Osteocyte (in vitro differentiated cells): ENCODE results near the gene WIZ. TPM values are rescaled to one million over a fixed set of nuclear protein-coding genes. Genes with fewer than 3 reads are reported as not detected.

Experiments
- DNase-seq: peaks from one replicate; pipeline ENCODE4 v3.0.0; 2021; ENCODE audit warnings: mixed read lengths; ENCODE audit not compliant: unreplicated experiment; ENCODE audit errors: extremely low spot score
- H3K27ac Mint-ChIP-seq: one replicate; pipeline ENCODE4 v1.8.0; 2021; ENCODE audit warnings: mild to moderate bottlenecking, mixed read lengths; ENCODE audit not compliant: unreplicated experiment
- H3K27me3 Mint-ChIP-seq: one replicate; pipeline ENCODE4 v1.8.0; 2021; ENCODE audit warnings: mixed read lengths; ENCODE audit not compliant: unreplicated experiment
- H3K36me3 Mint-ChIP-seq: one replicate; pipeline ENCODE4 v1.8.0; 2021; ENCODE audit warnings: mixed read lengths; ENCODE audit not compliant: unreplicated experiment
- H3K4me1 Mint-ChIP-seq: one replicate; pipeline ENCODE4 v1.8.0; 2021; ENCODE audit warnings: mixed read lengths; ENCODE audit not compliant: unreplicated experiment
- H3K4me3 Mint-ChIP-seq: one replicate; pipeline ENCODE4 v1.8.0; 2021; ENCODE audit warnings: mild to moderate bottlenecking, moderate library complexity, mixed read lengths; ENCODE audit not compliant: unreplicated experiment
- H3K9me3 Mint-ChIP-seq: one replicate; pipeline ENCODE4 v1.8.0; 2021; ENCODE audit warnings: mixed read lengths; ENCODE audit not compliant: unreplicated experiment
- CTCF ChIP-seq: fragments of 200-600 bp; sonication (generic); IDR thresholded peaks from 2 replicates; pipeline ENCODE4 v1.5.0; 2021; ENCODE audit warnings: antibody characterized with exemption, mild to moderate bottlenecking, moderate library complexity
- total RNA-seq: library from RNA; stranded (reverse); gene quantifications from 2 replicates; pipeline ENCODE4 v1.2.1, GENCODE V29; 2021

Gene WIZ
- total RNA-seq, 1 donor from 2014 or later: 55.0 TPM

GRCh38 chr19:15468675-15469512 is 19.1 kb upstream of the WIZ start:
- no peak for TF ChIP-seq CTCF
- Mint-ChIP-seq H3K27me3 (peaks cover 19% of the 10 kb centered on the region), H3K4me1 (no peaks in the 10 kb centered on the region), H3K36me3 (no peaks in the 10 kb centered on the region), H3K9me3 (peaks cover 4% of the 10 kb centered on the region), H3K4me3 (no peak overlapping the region), H3K27ac (no peak overlapping the region)
- DNase-seq: no peak

- Mint-ChIP-seq H3K27ac (no peak overlapping the region), H3K36me3 (no peaks in the 10 kb centered on the region), H3K27me3 (peaks cover 22% of the 10 kb centered on the region), H3K4me3 (no peak overlapping the region), H3K4me1 (no peaks in the 10 kb centered on the region), H3K9me3 (peaks cover 3% of the 10 kb centered on the region)
- DNase-seq: no peak
- TF ChIP-seq CTCF: no peak
Measured at GRCh38 chr19:15467734-15468214, 18.0 kb upstream of the WIZ start.

- Mint-ChIP-seq H3K27ac (no peak overlapping the region), H3K36me3 (no peaks in the 10 kb centered on the region), H3K4me1 (no peaks in the 10 kb centered on the region), H3K9me3 (no peaks in the 10 kb centered on the region), H3K27me3 (peaks cover 22% of the 10 kb centered on the region), H3K4me3 (no peak overlapping the region)
- DNase-seq: no peak
- TF ChIP-seq CTCF: no peak
Measured at GRCh38 chr19:15466851-15467733, 17.3 kb upstream of the WIZ start.

- no peak for DNase-seq
- no peak within 1 kb of the TSS for H3K27ac Mint-ChIP-seq
- peaks cover 25% of the 10 kb centered on the region for H3K27me3 Mint-ChIP-seq
- H3K9me3 Mint-ChIP-seq: no peaks in the 10 kb centered on the region
- TF ChIP-seq CTCF: no peak
- H3K4me3 Mint-ChIP-seq: no peak within 1 kb of the TSS
- H3K4me1 Mint-ChIP-seq: no peaks in the 10 kb centered on the region
- no peaks in the 10 kb centered on the region for H3K36me3 Mint-ChIP-seq
Measured at GRCh38 chr19:15464394-15465385, 14.9 kb upstream of the WIZ start, which contains the start of gene RASAL3. RASAL3 (minus strand) TSS chr19:15464544; CDS start chr19:15464358, 186 bp downstream.
